GM21825 (cell line): Measurements from ENCODE around the gene PIAS3.
"Not testable (repeated sequence)": the region's sequence is repeated elsewhere in the genome, so short reads cannot be mapped to it uniquely, and the experiment has no call there.

Experiments used
- ATAC-seq: cut with Tn5 transposase; IDR thresholded peaks from one replicate; pipeline ENCODE4 v1.9.1; 2021; ENCODE audit warnings: mild to moderate bottlenecking, moderate library complexity; ENCODE audit not compliant: unreplicated experiment

PIAS3 gene

GRCh38 chr1:145877923-145878486, 19.1 kb upstream of the PIAS3 start:
- ATAC-seq: no peak

- ATAC-seq: no peak
Observed at GRCh38 chr1:145874646-145875045, 15.8 kb upstream of the PIAS3 start.

- no peak for ATAC-seq
Observed at GRCh38 chr1:145871994-145872924, 13.4 kb upstream of the PIAS3 start.

GRCh38 chr1:145868232-145868631, 9.4 kb upstream of the PIAS3 start:
- ATAC-seq: no peak

- ATAC-seq: no peak
Observed at GRCh38 chr1:145863282-145864018, 4.6 kb upstream of the PIAS3 start.

GRCh38 chr1:145859491-145860023, 676 bp upstream of the PIAS3 start:
- peak; percentile 69 for ATAC-seq

GRCh38 chr1:145858238-145858900, 512 bp downstream of the PIAS3 start:
- peak; percentile 10 for ATAC-seq

GRCh38 chr1:145857170-145857569, 1.7 kb downstream of the PIAS3 start:
- ATAC-seq: no peak

- ATAC-seq: no peak
Observed at GRCh38 chr1:145855426-145855948, 3.4 kb downstream of the PIAS3 start.

- ATAC-seq: no peak
Observed at GRCh38 chr1:145849356-145850160, 9.3 kb downstream of the PIAS3 start.

- no peak for ATAC-seq
Observed at GRCh38 chr1:145847827-145848226, 11.1 kb downstream of the PIAS3 start.

- no peak for ATAC-seq
Observed at GRCh38 chr1:145846201-145846612, 12.7 kb downstream of the PIAS3 start.

- ATAC-seq: peak; percentile 62
Observed at GRCh38 chr1:145845514-145846161, 13.2 kb downstream of the PIAS3 start, which contains the start of gene NUDT17. Gene NUDT17, plus strand, starts transcription at chr1:145845630. Its CDS starts 11 bp downstream, at chr1:145845641.

- ATAC-seq: peak; percentile 55
Observed at GRCh38 chr1:145845144-145845513, 13.8 kb downstream of the PIAS3 start.

- no peak for ATAC-seq
Observed at GRCh38 chr1:145843031-145843430, 15.8 kb downstream of the PIAS3 start.

GRCh38 chr1:145837656-145838055, 21.2 kb downstream of the PIAS3 start:
- ATAC-seq: no peak

GRCh38 chr1:145830810-145831209, 28.1 kb downstream of the PIAS3 start:
- ATAC-seq: not testable (repeated sequence)

- ATAC-seq: no peak
Observed at GRCh38 chr1:145828367-145829026, 30.4 kb downstream of the PIAS3 start.

- ATAC-seq: no peak
Observed at GRCh38 chr1:145827966-145828365, 30.9 kb downstream of the PIAS3 start.
